HepG2 (cell line): Measurements from ENCODE around the gene MINDY3. TPM values are rescaled to one million over a fixed set of nuclear protein-coding genes. Genes with fewer than 3 reads are reported as not detected.

ENCODE experiments used
- ATAC-seq: fragments of 200-7000 bp; cut with Tn5 transposase; 3 replicates; pipeline ENCODE4 v1.9.1; 2020; ENCODE audit warnings: mild to moderate bottlenecking, moderate library complexity
- BruUV-seq: library from RNA; stranded (reverse); fragments of 400-500 nt; replicated peaks from 2 replicates; lab custom pipeline; 2021; lab: Mats Ljungman, UMichigan
- CTCF ChIA-PET: fragments of 300-600 bp; formaldehyde crosslinking; extraction: SDS; loops from one replicate; lab custom pipeline; 2021; ENCODE audit warnings: low total read pairs, inconsistent platforms, low intra/inter-chr PET ratio; lab: Yijun Ruan, JAX
- POLR2A ChIA-PET: fragments of 350-600 bp; sonication (Branson Sonifier 250); formaldehyde crosslinking; loops from one replicate; lab custom pipeline; 2020; ENCODE audit warnings: antibody characterized with exemption, inconsistent platforms; lab: Yijun Ruan, JAX
- DNase-seq: peaks from one replicate; pipeline ENCODE4 v3.0.0-alpha.2; 2015; ENCODE audit warnings: low spot score
- FAIRE-seq: peaks from 3 replicates; lab custom pipeline; 2011; peaks lifted over from hg19 to GRCh38; lab: Jason Lieb, UNC
- H2AFZ ChIP-seq: one replicate; pipeline ENCODE4 v1.6.1; 2011; ENCODE audit warnings: low read length, inconsistent platforms
- H3K27ac ChIP-seq: fragments of 300-600 bp; 3 replicates; pipeline ENCODE4 v1.8.0; 2011; ENCODE audit warnings: mixed run types, mild to moderate bottlenecking, mixed read lengths, low read length, inconsistent platforms; ENCODE audit not compliant: insufficient read depth; ENCODE audit errors: extremely low read length
- H3K27me3 ChIP-seq, 2 experiments: fragments of 200-600 bp in 1 of 2; 2 replicates in 1 of 2; 3 replicates in 1 of 2; pipeline versions ENCODE4 v1.6.0 to v1.8.0; 2011; ENCODE audit warnings: low read length in 2 of 2, mild to moderate bottlenecking in 2 of 2, moderate library complexity in 2 of 2, inconsistent platforms in 1 of 2; ENCODE audit not compliant: insufficient read depth in 2 of 2, control insufficient read depth in 1 of 2
- H3K36me3 ChIP-seq, 2 experiments: fragments of 200-600 bp in 1 of 2; replicated peaks in 1 of 2; 2 replicates in 1 of 2; 3 replicates in 1 of 2; pipeline versions ENCODE4 v1.5.1 to v1.8.0; 2011; ENCODE audit warnings: low read length in 2 of 2, inconsistent platforms in 1 of 2; ENCODE audit not compliant: insufficient read depth in 2 of 2, control insufficient read depth in 1 of 2
- H3K4me1 ChIP-seq: 2 replicates; pipeline ENCODE4 v1.5.1; 2012; ENCODE audit warnings: low read length, inconsistent platforms; ENCODE audit not compliant: insufficient read depth
- H3K4me2 ChIP-seq: 2 replicates; pipeline ENCODE4 v1.6.0; 2011; ENCODE audit warnings: low read depth, low read length, inconsistent platforms
- H3K4me3 ChIP-seq, 3 experiments: fragments of 200-600 bp in 1 of 3; sonication (generic), shearing (Covaris generic) in 1 of 3; replicated peaks in 1 of 3; 2 replicates each; pipeline ENCODE4 v1.5.1; 2011 to 2016; ENCODE audit warnings: low read length in 3 of 3, inconsistent platforms in 2 of 3, low read depth in 2 of 3, mild to moderate bottlenecking in 2 of 3, control low read depth in 1 of 3, mixed read lengths in 1 of 3; ENCODE audit not compliant: insufficient read depth in 1 of 3
- H3K79me2 ChIP-seq: one replicate; pipeline ENCODE4 v1.6.1; 2011; ENCODE audit warnings: low read length, inconsistent platforms; ENCODE audit not compliant: insufficient read depth
- H3K9ac ChIP-seq: 2 replicates; pipeline ENCODE4 v1.6.0; 2011; ENCODE audit warnings: mild to moderate bottlenecking, low read depth, low read length, inconsistent platforms; ENCODE audit not compliant: insufficient read depth
- H3K9me3 ChIP-seq: 2 replicates; pipeline ENCODE4 v1.5.1; 2012; ENCODE audit warnings: mild to moderate bottlenecking, low read length
- H4K20me1 ChIP-seq: 2 replicates; pipeline ENCODE4 v1.6.0; 2011; ENCODE audit warnings: inconsistent platforms, mild to moderate bottlenecking, low read length, moderate library complexity; ENCODE audit not compliant: insufficient read depth
- MAFF ChIP-seq: IDR thresholded peaks from 2 replicates; pipeline ENCODE4 v1.6.1; 2011; ENCODE audit warnings: low read depth, low read length, improper control_type of control experiment
- MAFK ChIP-seq, 2 experiments: IDR thresholded peaks in 1 of 2; conservative IDR thresholded peaks in 1 of 2; 2 replicates each; pipeline ENCODE4 v1.6.1; 2011; ENCODE audit warnings: improper control_type of control experiment in 2 of 2, low read length in 2 of 2
- NFKBIZ ChIP-seq: IDR thresholded peaks from 2 replicates; pipeline ENCODE4 v1.6.1; 2018; ENCODE audit warnings: missing genetic modification reagents, missing compliant biosample characterization
- NR3C1 ChIP-seq: sonication (generic); formaldehyde crosslinking; IDR thresholded peaks from 2 replicates; pipeline ENCODE4 v1.4.0; 2020; ENCODE audit warnings: missing genetic modification reagents
- POLR2G ChIP-seq: fragments of 200-400 bp; formaldehyde crosslinking; IDR thresholded peaks from 2 replicates; pipeline ENCODE4 v1.6.1; 2018; ENCODE audit warnings: mild to moderate bottlenecking, low read depth, low read length, moderate library complexity
- ZNF430 ChIP-seq: sonication (generic); formaldehyde crosslinking; IDR thresholded peaks from 2 replicates; pipeline ENCODE4 v1.9.0; 2021; ENCODE audit warnings: mild to moderate bottlenecking, missing genetic modification reagents
- ZNF598 ChIP-seq: sonication (generic); formaldehyde crosslinking; IDR thresholded peaks from 2 replicates; pipeline ENCODE4 v1.5.1; 2020; ENCODE audit warnings: mild to moderate bottlenecking, missing genetic modification reagents, borderline replicate concordance
- ZNF790 ChIP-seq: sonication (generic); formaldehyde crosslinking; IDR thresholded peaks from 2 replicates; pipeline ENCODE4 v1.8.0; 2022; ENCODE audit warnings: missing genetic modification reagents, mild to moderate bottlenecking, borderline replicate concordance
- WGBS: methylation state at CpG from one replicate; pipeline ENCODE4 v1.1.6; 2017; ENCODE audit warnings: low lambda C conversion rate; 5-methylcytosine and 5-hydroxymethylcytosine counted together
- in situ Hi-C: cut with HindIII; loops from 2 replicates; pipeline ENCODE4 v1.10.0; 2017; ENCODE audit warnings: low pct_unique_long_range_greater_than_20kb; ENCODE audit not compliant: extremely low pct_ligation_motif_present
- intact Hi-C: fragments of 100-400 bp; cut with micrococcal nuclease; formaldehyde crosslinking; loops from one replicate; pipeline ENCODE4 v1.10.0; 2022; ENCODE audit not compliant: unreplicated experiment
- polyA plus RNA-seq, 8 experiments: library from polyadenylated mRNA; depleted of rRNA in 3 of 8; stranded (reverse) in 7 of 8; unstranded in 1 of 8; fragments of >200 nt; fragmentation: Illumina TruSeq in 4 of 8; extraction: Trizol in 4 of 8; gene quantifications; 2 replicates each; pipeline versions ENCODE4 v1.2.1 to v1.2.3, GENCODE V29; 2011 to 2016; ENCODE audit warnings: low read depth in 4 of 8, missing spikeins in 1 of 8, mixed read lengths in 1 of 8; ENCODE audit not compliant: insufficient read depth in 1 of 8
- total RNA-seq, 5 experiments: library from RNA; depleted of rRNA; stranded (reverse); fragments of >200 nt; fragmentation: Illumina TruSeq; extraction: Trizol; gene quantifications; 2 replicates each; pipeline ENCODE4 v1.2.3, GENCODE V29; 2016; ENCODE audit warnings: low read depth in 1 of 5
- TF ChIP-seq, protein P1 (sequence below): sonication (generic); formaldehyde crosslinking; IDR thresholded peaks from 2 replicates; pipeline ENCODE4 v1.4.0; 2020; ENCODE audit warnings: mild to moderate bottlenecking, missing genetic modification reagents
- TF ChIP-seq, protein P2 (sequence below): sonication (generic); formaldehyde crosslinking; IDR thresholded peaks from 2 replicates; pipeline ENCODE4 v1.4.0; 2020; ENCODE audit warnings: mild to moderate bottlenecking, missing genetic modification reagents
- TF ChIP-seq, protein P3 (sequence below): sonication (generic); formaldehyde crosslinking; IDR thresholded peaks from 2 replicates; pipeline ENCODE4 v1.4.0; 2020; ENCODE audit warnings: missing genetic modification reagents, borderline replicate concordance

MINDY3 gene
- total and polyA plus RNA-seq, 2 of the 13 experiments (the other 11 are each of a cell fraction or from before 2014, with no cell fraction given): 6.4 to 17.5 TPM

- TF ChIP-seq ZNF430 (CRISPR knock-in tag): no peak
- TF ChIP-seq, protein P1, sequence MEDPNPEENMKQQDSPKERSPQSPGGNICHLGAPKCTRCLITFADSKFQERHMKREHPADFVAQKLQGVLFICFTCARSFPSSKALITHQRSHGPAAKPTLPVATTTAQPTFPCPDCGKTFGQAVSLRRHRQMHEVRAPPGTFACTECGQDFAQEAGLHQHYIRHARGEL: no peak
- no peak for TF ChIP-seq NR3C1
- no peak for TF ChIP-seq ZNF598
- peak; percentile 37; the same call in 1 of the 2 replicates for TF ChIP-seq MAFF
- no peak for TF ChIP-seq NFKBIZ
- no peak for TF ChIP-seq ZNF790 (CRISPR knock-in tag)
- TF ChIP-seq, protein P2, sequence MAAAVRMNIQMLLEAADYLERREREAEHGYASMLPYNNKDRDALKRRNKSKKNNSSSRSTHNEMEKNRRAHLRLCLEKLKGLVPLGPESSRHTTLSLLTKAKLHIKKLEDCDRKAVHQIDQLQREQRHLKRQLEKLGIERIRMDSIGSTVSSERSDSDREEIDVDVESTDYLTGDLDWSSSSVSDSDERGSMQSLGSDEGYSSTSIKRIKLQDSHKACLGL: no peak
- TF ChIP-seq, protein P3, sequence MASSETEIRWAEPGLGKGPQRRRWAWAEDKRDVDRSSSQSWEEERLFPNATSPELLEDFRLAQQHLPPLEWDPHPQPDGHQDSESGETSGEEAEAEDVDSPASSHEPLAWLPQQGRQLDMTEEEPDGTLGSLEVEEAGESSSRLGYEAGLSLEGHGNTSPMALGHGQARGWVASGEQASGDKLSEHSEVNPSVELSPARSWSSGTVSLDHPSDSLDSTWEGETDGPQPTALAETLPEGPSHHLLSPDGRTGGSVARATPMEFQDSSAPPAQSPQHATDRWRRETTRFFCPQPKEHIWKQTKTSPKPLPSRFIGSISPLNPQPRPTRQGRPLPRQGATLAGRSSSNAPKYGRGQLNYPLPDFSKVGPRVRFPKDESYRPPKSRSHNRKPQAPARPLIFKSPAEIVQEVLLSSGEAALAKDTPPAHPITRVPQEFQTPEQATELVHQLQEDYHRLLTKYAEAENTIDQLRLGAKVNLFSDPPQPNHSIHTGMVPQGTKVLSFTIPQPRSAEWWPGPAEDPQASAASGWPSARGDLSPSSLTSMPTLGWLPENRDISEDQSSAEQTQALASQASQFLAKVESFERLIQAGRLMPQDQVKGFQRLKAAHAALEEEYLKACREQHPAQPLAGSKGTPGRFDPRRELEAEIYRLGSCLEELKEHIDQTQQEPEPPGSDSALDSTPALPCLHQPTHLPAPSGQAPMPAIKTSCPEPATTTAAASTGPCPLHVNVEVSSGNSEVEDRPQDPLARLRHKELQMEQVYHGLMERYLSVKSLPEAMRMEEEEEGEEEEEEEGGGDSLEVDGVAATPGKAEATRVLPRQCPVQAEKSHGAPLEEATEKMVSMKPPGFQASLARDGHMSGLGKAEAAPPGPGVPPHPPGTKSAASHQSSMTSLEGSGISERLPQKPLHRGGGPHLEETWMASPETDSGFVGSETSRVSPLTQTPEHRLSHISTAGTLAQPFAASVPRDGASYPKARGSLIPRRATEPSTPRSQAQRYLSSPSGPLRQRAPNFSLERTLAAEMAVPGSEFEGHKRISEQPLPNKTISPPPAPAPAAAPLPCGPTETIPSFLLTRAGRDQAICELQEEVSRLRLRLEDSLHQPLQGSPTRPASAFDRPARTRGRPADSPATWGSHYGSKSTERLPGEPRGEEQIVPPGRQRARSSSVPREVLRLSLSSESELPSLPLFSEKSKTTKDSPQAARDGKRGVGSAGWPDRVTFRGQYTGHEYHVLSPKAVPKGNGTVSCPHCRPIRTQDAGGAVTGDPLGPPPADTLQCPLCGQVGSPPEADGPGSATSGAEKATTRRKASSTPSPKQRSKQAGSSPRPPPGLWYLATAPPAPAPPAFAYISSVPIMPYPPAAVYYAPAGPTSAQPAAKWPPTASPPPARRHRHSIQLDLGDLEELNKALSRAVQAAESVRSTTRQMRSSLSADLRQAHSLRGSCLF (CRISPR knock-in tag): no peak
- no peak for TF ChIP-seq POLR2G
- peak in 1 of 2 experiments; percentile 79; a peak in 2 of 4 replicates for TF ChIP-seq MAFK (conservative IDR thresholded peaks at IDR 0.05 in 1 of 2, IDR thresholded peaks at IDR 0.05 in 1 of 2; ENCODE audit: low read length in 2 of 2)
- ATAC-seq: no peak
- Histone ChIP-seq H3K4me2 (no peak overlapping the region), H3K9me3 (no peaks in the 10 kb centered on the region), H3K9ac (no peak overlapping the region), H2AFZ (no peak overlapping the region), H3K36me3 (no peaks in the 10 kb centered on the region), H3K4me3 (no peak overlapping the region), H4K20me1 (no peaks in the 10 kb centered on the region), H3K4me1 (no peaks in the 10 kb centered on the region), H3K27me3 (peaks cover 0 to 6% of the 10 kb centered on the region in 2 experiments; a peak in 2 of 5 replicates), H3K79me2 (no peaks in the 10 kb centered on the region), H3K27ac (no peak overlapping the region)
- CTCF ChIA-PET: no interaction called here
- DNase-seq: no peak
- intact Hi-C loops: no loop called here
- in situ Hi-C loops: no loop called here
- BruUV-seq: no TSS peak
- FAIRE-seq: no peak
- POLR2A ChIA-PET: no interaction called here
- WGBS: 0% methylated on average over 6 of the region's 6 CpGs
Measured at GRCh38 chr10:15740261-15740660, 120.0 kb downstream of the MINDY3 start.
